Left lung (tissue), 10 donors: ENCODE results near the gene MTHFR. TPM values are rescaled to one million over a fixed set of nuclear protein-coding genes. Genes with fewer than 3 reads are reported as not detected.

Experiments used
- ATAC-seq: fragments of 200-7000 bp; cut with Tn5 transposase; one replicate; pipeline ENCODE4 v1.9.1; 2020; ENCODE audit warnings: moderate library complexity
- DNase-seq, 4 donors: peaks; one replicate each; pipeline ENCODE4 v3.0.0-alpha.2; 2013 to 2020
- H3K27ac ChIP-seq, 2 donors: fragments of 200-600 bp; sonication (generic) in 1 of 2; one replicate each; pipeline versions ENCODE4 v1.5.0 to v1.8.0; 2020 to 2021
- H3K27me3 ChIP-seq, 2 donors: fragments of 200-600 bp; sonication (generic) in 1 of 2; one replicate each; pipeline versions ENCODE4 v1.5.0 to v1.8.0; 2020 to 2021
- H3K36me3 ChIP-seq, 2 donors: fragments of 200-600 bp; sonication (generic) in 1 of 2; one replicate each; pipeline versions ENCODE4 v1.5.0 to v1.8.0; 2020 to 2021
- H3K4me1 ChIP-seq, 2 donors: fragments of 200-600 bp; one replicate each; pipeline ENCODE4 v1.8.0; 2021
- H3K4me3 ChIP-seq, 2 donors: fragments of 200-600 bp; sonication (generic) in 1 of 2; one replicate each; pipeline versions ENCODE4 v1.5.0 to v1.8.0; 2020 to 2021; ENCODE audit warnings: mild to moderate bottlenecking in 1 of 2
- H3K9me3 ChIP-seq, 2 donors: fragments of 200-600 bp; sonication (generic) in 1 of 2; one replicate each; pipeline versions ENCODE4 v1.5.0 to v1.8.0; 2020 to 2021
- intact Hi-C, 2 donors: fragments of 100-400 bp; cut with DNase I; formaldehyde crosslinking; loops; one replicate each; pipeline versions ENCODE4 v1.11.2 to v1.14.2; 2022
- polyA plus RNA-seq, 6 donors: library from polyadenylated mRNA; unstranded; fragments of 120-200 nt; gene quantifications; one replicate each; pipeline ENCODE4 v1.2.1, GENCODE V29; 2013; ENCODE audit not compliant: insufficient read length in 6 of 6
- total RNA-seq, 2 donors: library from RNA; stranded (reverse); fragmentation: NEBNext Ultra II Directional; extraction: Animal tissue kit (Norgen Biotek cat#: 25700); gene quantifications; one replicate each; pipeline ENCODE4 v1.2.1, GENCODE V29; 2021
- TF ChIP-seq, protein P1 (sequence below), 2 donors: fragments of 200-600 bp; sonication (generic) in 1 of 2; IDR thresholded peaks; one replicate each; pipeline versions ENCODE4 v1.5.0 to v1.8.0; 2021; ENCODE audit warnings: antibody characterized with exemption in 2 of 2
- donor health status: DM: no; HTN: yes; CAD: no.
- donor health status: DM: no; HTN: no; CAD: no.

The MTHFR gene
- total and polyA plus RNA-seq, 8 donors: 16.5 to 44.5 (median 25.5) TPM

GRCh38 chr1:11788549-11789053 lies 17.2 kb downstream of the MTHFR start:
- peak overlapping the region; percentile 89 to 94 for H3K27ac ChIP-seq
- no peaks in the 10 kb centered on the region for H3K27me3 ChIP-seq
- H3K36me3 ChIP-seq: peaks cover 0 to 47% of the 10 kb centered on the region in 2 donors
- TF ChIP-seq, protein P1, sequence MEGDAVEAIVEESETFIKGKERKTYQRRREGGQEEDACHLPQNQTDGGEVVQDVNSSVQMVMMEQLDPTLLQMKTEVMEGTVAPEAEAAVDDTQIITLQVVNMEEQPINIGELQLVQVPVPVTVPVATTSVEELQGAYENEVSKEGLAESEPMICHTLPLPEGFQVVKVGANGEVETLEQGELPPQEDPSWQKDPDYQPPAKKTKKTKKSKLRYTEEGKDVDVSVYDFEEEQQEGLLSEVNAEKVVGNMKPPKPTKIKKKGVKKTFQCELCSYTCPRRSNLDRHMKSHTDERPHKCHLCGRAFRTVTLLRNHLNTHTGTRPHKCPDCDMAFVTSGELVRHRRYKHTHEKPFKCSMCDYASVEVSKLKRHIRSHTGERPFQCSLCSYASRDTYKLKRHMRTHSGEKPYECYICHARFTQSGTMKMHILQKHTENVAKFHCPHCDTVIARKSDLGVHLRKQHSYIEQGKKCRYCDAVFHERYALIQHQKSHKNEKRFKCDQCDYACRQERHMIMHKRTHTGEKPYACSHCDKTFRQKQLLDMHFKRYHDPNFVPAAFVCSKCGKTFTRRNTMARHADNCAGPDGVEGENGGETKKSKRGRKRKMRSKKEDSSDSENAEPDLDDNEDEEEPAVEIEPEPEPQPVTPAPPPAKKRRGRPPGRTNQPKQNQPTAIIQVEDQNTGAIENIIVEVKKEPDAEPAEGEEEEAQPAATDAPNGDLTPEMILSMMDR (IDR thresholded peaks at IDR 0.05): no peak
- intact Hi-C loops: no loop called here
- H3K9me3 ChIP-seq: no peaks in the 10 kb centered on the region
- peak overlapping the region in 1 of 2 donors; percentile 9 for H3K4me3 ChIP-seq
- H3K4me1 ChIP-seq: peaks cover 63 to 79% of the 10 kb centered on the region in 2 donors
- peak in 2 of 4 donors; percentile 71 to 79 for DNase-seq
- ATAC-seq: peak; percentile 48

GRCh38 chr1:11787804-11788436 lies 17.8 kb downstream of the MTHFR start:
- Histone ChIP-seq H3K4me3 (peak overlapping the region in 1 of 2 donors; percentile 9), H3K9me3 (no peaks in the 10 kb centered on the region), H3K4me1 (peaks cover 63 to 79% of the 10 kb centered on the region in 2 donors), H3K27ac (peak overlapping the region; percentile 89 to 94), H3K27me3 (no peaks in the 10 kb centered on the region), H3K36me3 (peaks cover 0 to 40% of the 10 kb centered on the region in 2 donors)
- intact Hi-C loops: no loop called here
- DNase-seq: peak in 1 of 4 donors; percentile 75
- TF ChIP-seq, protein P1 (IDR thresholded peaks at IDR 0.05): no peak
- no peak for ATAC-seq

- DNase-seq (peak in 2 of 4 donors; percentile 84 to 86), ATAC-seq (peak; percentile 73)
- Histone ChIP-seq H3K27ac (peak overlapping the region; percentile 89 to 94), H3K36me3 (peaks cover 0 to 34% of the 10 kb centered on the region in 2 donors), H3K4me1 (peaks cover 63 to 74% of the 10 kb centered on the region in 2 donors), H3K4me3 (peak overlapping the region in 1 of 2 donors; percentile 9), H3K9me3 (no peaks in the 10 kb centered on the region), H3K27me3 (no peaks in the 10 kb centered on the region)
- intact Hi-C loops: no loop called here
- TF ChIP-seq, protein P1 (IDR thresholded peaks at IDR 0.05): no peak
These were observed 18.4 kb downstream of the MTHFR start for GRCh38 chr1:11787251-11787803.

DNA sequence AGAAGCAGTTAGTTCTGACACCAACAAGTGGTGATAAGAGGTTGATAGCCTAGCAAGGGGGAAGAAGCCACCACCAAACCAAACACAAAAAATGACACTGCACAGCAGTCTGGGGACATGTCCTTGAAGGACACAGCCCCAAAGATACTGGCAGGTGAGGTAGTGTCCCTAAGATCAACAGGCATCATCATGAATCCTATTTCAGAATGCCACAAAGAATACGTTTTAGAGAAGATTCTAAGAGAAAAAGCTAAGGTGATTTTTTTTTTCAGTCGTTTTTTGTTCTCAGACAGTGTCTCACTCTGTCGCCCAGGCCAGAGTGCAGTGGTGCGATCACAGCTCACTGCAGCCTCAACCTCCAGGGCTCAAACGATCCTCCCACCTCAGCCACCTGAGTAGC lies 19.6 kb downstream of the MTHFR start:
- Histone ChIP-seq H3K27me3 (no peaks in the 10 kb centered on the region), H3K27ac (no peak overlapping the region), H3K9me3 (no peaks in the 10 kb centered on the region), H3K36me3 (peaks cover 0 to 25% of the 10 kb centered on the region in 2 donors), H3K4me1 (peaks cover 54 to 62% of the 10 kb centered on the region in 2 donors), H3K4me3 (no peak overlapping the region)
- ATAC-seq (no peak), DNase-seq (peak in 1 of 4 donors; percentile 27)
- intact Hi-C loops: no loop called here
- TF ChIP-seq, protein P1 (IDR thresholded peaks at IDR 0.05): no peak
